Fibroblast of lung (primary cell): ENCODE measurements around the gene ASXL3.

ENCODE experiments used
- EZH2 ChIP-seq: IDR thresholded peaks from 2 replicates; pipeline ENCODE4 v1.5.1; 2012; ENCODE audit warnings: low read length, control low read depth, mild to moderate bottlenecking; ENCODE audit errors: missing control alignments
- TF ChIP-seq, protein P1 (sequence below), 2 donors: IDR thresholded peaks in 1 of 2; conservative IDR thresholded peaks in 1 of 2; 1 replicate in 1 of 2; 2 replicates in 1 of 2; pipeline ENCODE4 v1.5.1; 2011 to 2012; ENCODE audit warnings: low read length in 2 of 2, control low read depth in 1 of 2, inconsistent platforms in 1 of 2, low read depth in 1 of 2, mild to moderate bottlenecking in 1 of 2

DNA sequence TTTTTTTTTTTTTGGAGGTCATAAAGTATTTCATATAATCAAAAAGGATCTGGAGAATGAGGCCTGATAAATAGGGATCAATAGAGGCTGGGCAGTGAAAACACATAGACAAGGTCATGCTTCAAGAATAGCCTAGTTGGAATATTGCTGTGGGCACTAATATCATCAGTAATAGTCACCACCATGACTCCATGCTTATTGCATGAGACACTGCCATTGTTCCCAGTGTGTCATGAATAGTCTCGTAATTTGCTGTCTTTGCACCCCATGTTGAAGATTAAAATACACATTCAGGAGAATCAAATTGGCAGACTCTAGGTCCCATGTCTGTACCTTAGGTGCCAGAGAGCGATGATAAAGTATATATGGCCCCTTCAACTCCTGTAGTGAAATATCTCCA lies 10.3 kb downstream of the ASXL3 start:
- TF ChIP-seq, protein P1, sequence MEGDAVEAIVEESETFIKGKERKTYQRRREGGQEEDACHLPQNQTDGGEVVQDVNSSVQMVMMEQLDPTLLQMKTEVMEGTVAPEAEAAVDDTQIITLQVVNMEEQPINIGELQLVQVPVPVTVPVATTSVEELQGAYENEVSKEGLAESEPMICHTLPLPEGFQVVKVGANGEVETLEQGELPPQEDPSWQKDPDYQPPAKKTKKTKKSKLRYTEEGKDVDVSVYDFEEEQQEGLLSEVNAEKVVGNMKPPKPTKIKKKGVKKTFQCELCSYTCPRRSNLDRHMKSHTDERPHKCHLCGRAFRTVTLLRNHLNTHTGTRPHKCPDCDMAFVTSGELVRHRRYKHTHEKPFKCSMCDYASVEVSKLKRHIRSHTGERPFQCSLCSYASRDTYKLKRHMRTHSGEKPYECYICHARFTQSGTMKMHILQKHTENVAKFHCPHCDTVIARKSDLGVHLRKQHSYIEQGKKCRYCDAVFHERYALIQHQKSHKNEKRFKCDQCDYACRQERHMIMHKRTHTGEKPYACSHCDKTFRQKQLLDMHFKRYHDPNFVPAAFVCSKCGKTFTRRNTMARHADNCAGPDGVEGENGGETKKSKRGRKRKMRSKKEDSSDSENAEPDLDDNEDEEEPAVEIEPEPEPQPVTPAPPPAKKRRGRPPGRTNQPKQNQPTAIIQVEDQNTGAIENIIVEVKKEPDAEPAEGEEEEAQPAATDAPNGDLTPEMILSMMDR (conservative IDR thresholded peaks at IDR 0.05 in 1 of 2, IDR thresholded peaks at IDR 0.05 in 1 of 2; ENCODE audit: low read depth in 1 of 2, low read length in 2 of 2) = no peak
- no peak for TF ChIP-seq EZH2
